ENCODE measurements around the gene SMURF1. TPM values are rescaled to one million over a fixed set of nuclear protein-coding genes. Genes with fewer than 3 reads are reported as not detected.

Gene SMURF1
- total and polyA plus RNA-seq, 2 of the 4 experiments (the other 2 are of a cell fraction): 13.4 to 20.3 TPM

DNA sequence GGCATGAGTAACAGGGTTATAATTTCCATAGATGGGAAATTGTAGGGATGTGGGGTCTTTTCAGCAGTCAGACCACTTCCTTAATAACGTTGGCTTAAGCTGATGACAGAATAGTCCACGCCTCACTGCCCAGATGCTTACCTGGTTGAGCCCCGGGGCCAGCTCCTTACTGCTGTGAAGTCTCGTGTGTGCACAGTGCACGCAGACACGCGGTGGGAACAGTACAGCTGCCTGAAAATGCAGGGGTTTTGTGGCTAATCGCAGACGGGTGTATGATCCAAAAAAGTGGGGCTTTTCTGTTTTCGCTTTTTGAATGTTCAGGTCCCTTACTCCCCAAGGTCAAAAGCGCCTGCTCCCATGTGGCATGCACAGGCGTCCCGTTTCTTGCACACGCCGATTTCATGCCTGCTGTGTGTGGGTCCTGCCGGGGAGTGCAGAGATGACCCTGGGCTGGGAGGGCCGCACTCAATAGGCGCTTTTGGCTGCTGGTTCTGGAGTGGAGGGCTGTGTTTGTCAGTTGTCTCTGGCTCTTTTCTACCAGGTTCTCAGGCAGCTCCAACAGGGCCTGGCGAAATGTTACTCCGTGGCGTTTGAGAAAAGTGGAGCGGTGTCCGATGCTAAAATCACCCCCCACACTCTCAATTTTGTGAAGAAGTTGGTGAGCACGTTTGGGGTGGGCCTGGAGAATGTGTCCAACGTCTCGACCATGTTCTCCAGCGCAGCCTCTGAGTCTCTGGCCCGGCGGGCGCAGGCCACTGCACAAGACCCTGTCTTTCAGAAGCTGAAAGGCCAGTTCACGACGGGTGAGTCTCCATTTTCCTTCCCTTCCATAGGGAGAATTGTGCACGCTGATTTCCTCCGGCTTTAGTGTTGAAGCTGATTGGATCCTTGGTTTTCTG, 149.6 kb downstream of the SMURF1 start (continued):
- TF ChIP-seq, protein P1, sequence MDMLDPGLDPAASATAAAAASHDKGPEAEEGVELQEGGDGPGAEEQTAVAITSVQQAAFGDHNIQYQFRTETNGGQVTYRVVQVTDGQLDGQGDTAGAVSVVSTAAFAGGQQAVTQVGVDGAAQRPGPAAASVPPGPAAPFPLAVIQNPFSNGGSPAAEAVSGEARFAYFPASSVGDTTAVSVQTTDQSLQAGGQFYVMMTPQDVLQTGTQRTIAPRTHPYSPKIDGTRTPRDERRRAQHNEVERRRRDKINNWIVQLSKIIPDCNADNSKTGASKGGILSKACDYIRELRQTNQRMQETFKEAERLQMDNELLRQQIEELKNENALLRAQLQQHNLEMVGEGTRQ (IDR thresholded peaks at IDR 0.05; ENCODE audit: low read depth, low read length): no peak

DNA sequence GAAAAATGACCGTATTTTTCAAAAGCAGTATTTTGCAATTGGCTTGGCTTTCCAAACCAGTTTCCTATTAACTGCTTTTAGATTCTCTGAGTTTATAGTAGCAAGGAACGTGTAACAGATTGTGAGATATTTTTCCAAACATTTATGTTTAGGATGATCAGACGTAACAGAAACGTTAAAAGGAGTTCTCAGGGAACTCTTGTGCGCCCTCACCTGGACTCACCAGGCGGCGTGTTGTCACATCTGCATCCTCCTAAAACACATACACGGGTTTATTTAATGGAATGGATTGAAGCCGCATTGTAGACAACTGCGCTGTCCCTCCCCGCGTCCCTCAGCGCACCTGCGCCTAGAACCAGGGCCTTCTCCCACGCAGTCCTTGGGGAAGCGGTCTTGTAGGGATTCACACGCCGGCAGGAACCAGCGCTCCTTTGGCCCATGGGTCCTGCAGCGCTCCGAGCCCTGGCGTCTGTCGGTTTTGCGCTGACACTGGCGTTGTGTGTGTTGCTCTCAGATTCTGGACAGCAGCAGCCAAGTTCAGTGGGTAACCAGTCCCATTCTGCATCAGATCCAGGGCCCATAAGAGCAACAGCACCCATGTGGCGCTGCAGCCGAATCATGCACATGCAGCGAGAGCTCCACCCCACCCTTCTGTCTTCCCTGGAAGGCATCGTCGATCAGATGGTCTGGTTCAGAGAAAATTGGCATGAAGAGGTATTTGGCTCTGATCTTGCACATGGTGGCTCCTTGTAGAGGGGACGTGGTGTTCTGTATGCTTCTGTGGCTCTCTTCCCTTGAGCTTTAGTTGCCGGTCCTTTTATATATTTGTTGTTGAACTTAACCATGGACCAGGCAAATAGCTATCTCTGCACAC, 150.6 kb downstream of the SMURF1 start:
- Histone ChIP-seq H3K23ac (ENCODE audit: low read depth, low read length) (no peak overlapping the region), H4K91ac (ENCODE audit: insufficient read depth, low read depth, low read length) (no peak overlapping the region), H3K4me3 (ENCODE audit: insufficient read depth, low read depth, low read length) (no peak overlapping the region), H3K14ac (replicated peaks; ENCODE audit: low read depth, low read length) (no peak overlapping the region), H2AK9ac (replicated peaks; ENCODE audit: low read depth, low read length, poor library complexity) (no peak overlapping the region), H3K36me3 (ENCODE audit: control insufficient read depth, insufficient read depth, low read length) (peaks cover 76% of the 10 kb centered on the region), H4K20me1 (ENCODE audit: insufficient read depth, low read length) (no peaks in the 10 kb centered on the region), H4K5ac (ENCODE audit: low read depth, low read length) (no peak overlapping the region), H3K9ac (ENCODE audit: low read depth, low read length) (no peak overlapping the region), H3K9me1 (ENCODE audit: insufficient read depth, low read length) (peaks cover 2% of the 10 kb centered on the region; the same call in 1 of the 2 replicates), H3K9me3 (ENCODE audit: control insufficient read depth, insufficient read depth, low read length) (no peaks in the 10 kb centered on the region), H3K4ac (ENCODE audit: low read depth, low read length) (no peak overlapping the region), H3K4me2 (ENCODE audit: low read depth, low read length) (no peak overlapping the region), H2BK20ac (ENCODE audit: low read depth, low read length) (no peak overlapping the region), H2BK120ac (ENCODE audit: low read depth, low read length) (no peak overlapping the region), H3K56ac (ENCODE audit: extremely low read depth, insufficient read depth, low read length) (no peak overlapping the region), H3K27ac (ENCODE audit: insufficient read depth, low read length) (no peak overlapping the region), H4K8ac (ENCODE audit: low read depth in 2 of 2, low read length in 2 of 2) (no peak overlapping the region), H2AK5ac (ENCODE audit: low read depth, low read length) (no peak overlapping the region), H3K18ac (ENCODE audit: low read depth, low read length) (no peak overlapping the region), H3K79me1 (ENCODE audit: low read depth in 1 of 2, low read length in 2 of 2) (peaks cover 3 to 6% of the 10 kb centered on the region in 2 experiments; a peak in 2 of 4 replicates), H3K4me1 (ENCODE audit: control insufficient read depth, insufficient read depth, low read length) (no peaks in the 10 kb centered on the region), H3K27me3 (ENCODE audit: control insufficient read depth, insufficient read depth, low read length) (no peaks in the 10 kb centered on the region), H2AFZ (replicated peaks; ENCODE audit: low read length, poor library complexity) (no peak overlapping the region), H2BK5ac (ENCODE audit: low read depth, low read length, poor library complexity, severe bottlenecking) (no peak overlapping the region), H2BK15ac (ENCODE audit: low read depth, low read length) (no peak overlapping the region)
- dilution Hi-C loops (cut with HindIII; ENCODE audit: low sequenced_read_pairs, unreplicated experiment) (no loop called here), intact Hi-C loops (cut with micrococcal nuclease) (no loop called here), in situ Hi-C loops (cut with MboI; ENCODE audit: low sequenced_read_pairs) (no loop called here)
- no TSS peak for BruUV-seq (replicated peaks)
- ChIA-PET CTCF (interaction anchor here (0.7 kb wide), 1 partner anchor 13 kb away, joined by 3 read pairs; no protein-coding TSS in a partner anchor), POLR2A (ENCODE audit: unreplicated experiment) (no interaction called here)
- 96% methylated on average over 14 of the region's 32 CpGs; no CpG with 5 or more reads in 1 of the 2 experiments for WGBS, 2 experiments (ENCODE audit: extremely low coverage in 2 of 2, insufficient read length in 1 of 2)
- no peak for ATAC-seq (ENCODE audit: low read depth)
- DNase-seq: no peak
- TF ChIP-seq, protein P1 (IDR thresholded peaks at IDR 0.05; ENCODE audit: low read depth, low read length): no peak
- TF ChIP-seq FOS (IDR thresholded peaks at IDR 0.05; ENCODE audit: low read depth, low read length) (no peak), RAD21 (IDR thresholded peaks at IDR 0.05; ENCODE audit: low read length) (no peak), RCOR1 (IDR thresholded peaks at IDR 0.05; ENCODE audit: insufficient replicate concordance, low read length) (no peak), BHLHE40 (IDR thresholded peaks at IDR 0.05; ENCODE audit: low read depth, low read length) (no peak), POLR2A (IDR thresholded peaks at IDR 0.05; ENCODE audit: low read depth, low read length) (no peak), MAZ (IDR thresholded peaks at IDR 0.05; ENCODE audit: borderline replicate concordance, low read depth, low read length) (no peak), CHD1 (IDR thresholded peaks at IDR 0.05; ENCODE audit: low read depth, low read length) (no peak), CEBPB (IDR thresholded peaks at IDR 0.05; ENCODE audit: low read depth, low read length) (no peak)
- TF ChIP-seq, protein P2, sequence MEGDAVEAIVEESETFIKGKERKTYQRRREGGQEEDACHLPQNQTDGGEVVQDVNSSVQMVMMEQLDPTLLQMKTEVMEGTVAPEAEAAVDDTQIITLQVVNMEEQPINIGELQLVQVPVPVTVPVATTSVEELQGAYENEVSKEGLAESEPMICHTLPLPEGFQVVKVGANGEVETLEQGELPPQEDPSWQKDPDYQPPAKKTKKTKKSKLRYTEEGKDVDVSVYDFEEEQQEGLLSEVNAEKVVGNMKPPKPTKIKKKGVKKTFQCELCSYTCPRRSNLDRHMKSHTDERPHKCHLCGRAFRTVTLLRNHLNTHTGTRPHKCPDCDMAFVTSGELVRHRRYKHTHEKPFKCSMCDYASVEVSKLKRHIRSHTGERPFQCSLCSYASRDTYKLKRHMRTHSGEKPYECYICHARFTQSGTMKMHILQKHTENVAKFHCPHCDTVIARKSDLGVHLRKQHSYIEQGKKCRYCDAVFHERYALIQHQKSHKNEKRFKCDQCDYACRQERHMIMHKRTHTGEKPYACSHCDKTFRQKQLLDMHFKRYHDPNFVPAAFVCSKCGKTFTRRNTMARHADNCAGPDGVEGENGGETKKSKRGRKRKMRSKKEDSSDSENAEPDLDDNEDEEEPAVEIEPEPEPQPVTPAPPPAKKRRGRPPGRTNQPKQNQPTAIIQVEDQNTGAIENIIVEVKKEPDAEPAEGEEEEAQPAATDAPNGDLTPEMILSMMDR (conservative IDR thresholded peaks at IDR 0.05; ENCODE audit: low read depth, low read length): no peak
